Osteocyte (in vitro differentiated cells): ENCODE results near the gene FCRL1. TPM values are rescaled to one million over a fixed set of nuclear protein-coding genes. Genes with fewer than 3 reads are reported as not detected.

Experiments
- DNase-seq: peaks from one replicate; pipeline ENCODE4 v3.0.0; 2021; ENCODE audit warnings: mixed read lengths; ENCODE audit not compliant: unreplicated experiment; ENCODE audit errors: extremely low spot score
- H3K27ac Mint-ChIP-seq: one replicate; pipeline ENCODE4 v1.8.0; 2021; ENCODE audit warnings: mild to moderate bottlenecking, mixed read lengths; ENCODE audit not compliant: unreplicated experiment
- H3K27me3 Mint-ChIP-seq: one replicate; pipeline ENCODE4 v1.8.0; 2021; ENCODE audit warnings: mixed read lengths; ENCODE audit not compliant: unreplicated experiment
- H3K36me3 Mint-ChIP-seq: one replicate; pipeline ENCODE4 v1.8.0; 2021; ENCODE audit warnings: mixed read lengths; ENCODE audit not compliant: unreplicated experiment
- H3K4me1 Mint-ChIP-seq: one replicate; pipeline ENCODE4 v1.8.0; 2021; ENCODE audit warnings: mixed read lengths; ENCODE audit not compliant: unreplicated experiment
- H3K4me3 Mint-ChIP-seq: one replicate; pipeline ENCODE4 v1.8.0; 2021; ENCODE audit warnings: mild to moderate bottlenecking, moderate library complexity, mixed read lengths; ENCODE audit not compliant: unreplicated experiment
- H3K9me3 Mint-ChIP-seq: one replicate; pipeline ENCODE4 v1.8.0; 2021; ENCODE audit warnings: mixed read lengths; ENCODE audit not compliant: unreplicated experiment
- total RNA-seq: library from RNA; stranded (reverse); gene quantifications from 2 replicates; pipeline ENCODE4 v1.2.1, GENCODE V29; 2021
- TF ChIP-seq, protein P1 (sequence below): fragments of 200-600 bp; sonication (generic); IDR thresholded peaks from 2 replicates; pipeline ENCODE4 v1.5.0; 2021; ENCODE audit warnings: antibody characterized with exemption, mild to moderate bottlenecking, moderate library complexity

The FCRL1 gene
- total RNA-seq, 1 donor from 2014 or later, result not detected

GRCh38 chr1:157782931-157783330 lies 37.0 kb downstream of the FCRL1 start:
- TF ChIP-seq, protein P1, sequence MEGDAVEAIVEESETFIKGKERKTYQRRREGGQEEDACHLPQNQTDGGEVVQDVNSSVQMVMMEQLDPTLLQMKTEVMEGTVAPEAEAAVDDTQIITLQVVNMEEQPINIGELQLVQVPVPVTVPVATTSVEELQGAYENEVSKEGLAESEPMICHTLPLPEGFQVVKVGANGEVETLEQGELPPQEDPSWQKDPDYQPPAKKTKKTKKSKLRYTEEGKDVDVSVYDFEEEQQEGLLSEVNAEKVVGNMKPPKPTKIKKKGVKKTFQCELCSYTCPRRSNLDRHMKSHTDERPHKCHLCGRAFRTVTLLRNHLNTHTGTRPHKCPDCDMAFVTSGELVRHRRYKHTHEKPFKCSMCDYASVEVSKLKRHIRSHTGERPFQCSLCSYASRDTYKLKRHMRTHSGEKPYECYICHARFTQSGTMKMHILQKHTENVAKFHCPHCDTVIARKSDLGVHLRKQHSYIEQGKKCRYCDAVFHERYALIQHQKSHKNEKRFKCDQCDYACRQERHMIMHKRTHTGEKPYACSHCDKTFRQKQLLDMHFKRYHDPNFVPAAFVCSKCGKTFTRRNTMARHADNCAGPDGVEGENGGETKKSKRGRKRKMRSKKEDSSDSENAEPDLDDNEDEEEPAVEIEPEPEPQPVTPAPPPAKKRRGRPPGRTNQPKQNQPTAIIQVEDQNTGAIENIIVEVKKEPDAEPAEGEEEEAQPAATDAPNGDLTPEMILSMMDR, result no peak
- no peak overlapping the region for H3K4me3 Mint-ChIP-seq
- H3K9me3 Mint-ChIP-seq, result no peaks in the 10 kb centered on the region
- H3K4me1 Mint-ChIP-seq, result no peaks in the 10 kb centered on the region
- H3K27ac Mint-ChIP-seq, result no peak overlapping the region
- no peak for DNase-seq
- H3K36me3 Mint-ChIP-seq, result no peaks in the 10 kb centered on the region
- no peaks in the 10 kb centered on the region for H3K27me3 Mint-ChIP-seq

DNA sequence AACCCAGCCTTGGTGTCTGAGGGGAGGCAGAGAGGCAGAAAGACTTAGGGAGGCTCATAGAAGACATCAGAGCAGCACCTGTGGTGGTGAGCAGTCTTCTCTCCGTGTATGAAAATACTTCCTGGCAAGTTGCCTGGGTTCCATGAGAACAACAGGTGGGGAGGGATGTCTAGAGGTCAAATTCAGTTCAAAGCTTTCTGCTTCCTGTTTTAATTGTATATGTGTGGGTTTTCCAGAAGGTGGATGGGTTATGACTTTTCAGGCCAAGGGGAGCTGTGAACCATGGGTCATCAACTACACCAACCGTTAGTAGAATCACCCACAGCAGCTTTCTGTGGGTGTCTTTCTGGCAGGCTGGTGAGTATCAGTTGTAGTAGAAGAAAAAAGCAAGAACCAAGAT lies 38.9 kb downstream of the FCRL1 start:
- Mint-ChIP-seq H3K9me3 (no peaks in the 10 kb centered on the region), H3K36me3 (no peaks in the 10 kb centered on the region), H3K4me3 (no peak overlapping the region), H3K27me3 (no peaks in the 10 kb centered on the region), H3K27ac (no peak overlapping the region), H3K4me1 (no peaks in the 10 kb centered on the region)
- TF ChIP-seq, protein P1, result no peak
- DNase-seq, result no peak

DNA sequence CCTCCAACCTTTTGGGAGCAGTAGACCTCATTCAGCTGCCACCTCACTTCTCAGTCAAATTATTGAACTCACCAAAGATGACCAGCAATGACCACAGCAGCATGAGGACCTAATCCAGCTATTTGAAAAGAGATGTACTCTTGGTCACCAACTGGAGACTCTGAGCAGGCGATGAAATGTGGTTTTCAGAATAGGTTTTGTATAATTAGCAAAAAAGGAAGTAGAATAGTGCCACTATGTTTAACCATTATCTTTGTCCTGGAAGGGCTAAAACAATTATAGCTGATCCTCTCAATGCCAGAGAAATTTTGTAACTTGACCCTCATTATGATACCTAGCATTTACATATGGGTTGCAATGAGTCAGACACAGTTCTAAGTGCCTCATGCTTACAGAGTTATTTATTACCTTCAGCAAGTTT lies 42.9 kb downstream of the FCRL1 start, which contains the start of gene FCRL2:
Gene FCRL2 (minus strand): TSS at position 162 of the 421 bp plus-strand sequence. CDS start 59 bp downstream, at position 103.
- H3K4me3 Mint-ChIP-seq, result no peak within 1 kb of the TSS
- no peak for DNase-seq
- no peaks in the 10 kb centered on the region for H3K9me3 Mint-ChIP-seq
- no peaks in the 10 kb centered on the region for H3K36me3 Mint-ChIP-seq
- no peak within 1 kb of the TSS for H3K27ac Mint-ChIP-seq
- H3K27me3 Mint-ChIP-seq, result no peaks in the 10 kb centered on the region
- TF ChIP-seq, protein P1, result no peak
- no peaks in the 10 kb centered on the region for H3K4me1 Mint-ChIP-seq

- no peaks in the 10 kb centered on the region for H3K9me3 Mint-ChIP-seq
- no peak overlapping the region for H3K4me3 Mint-ChIP-seq
- no peak overlapping the region for H3K27ac Mint-ChIP-seq
- H3K36me3 Mint-ChIP-seq, result no peaks in the 10 kb centered on the region
- TF ChIP-seq, protein P1, result no peak
- H3K27me3 Mint-ChIP-seq, result no peaks in the 10 kb centered on the region
- H3K4me1 Mint-ChIP-seq, result no peaks in the 10 kb centered on the region
- no peak for DNase-seq
Observed at GRCh38 chr1:157775101-157775870, 44.6 kb downstream of the FCRL1 start.

DNA sequence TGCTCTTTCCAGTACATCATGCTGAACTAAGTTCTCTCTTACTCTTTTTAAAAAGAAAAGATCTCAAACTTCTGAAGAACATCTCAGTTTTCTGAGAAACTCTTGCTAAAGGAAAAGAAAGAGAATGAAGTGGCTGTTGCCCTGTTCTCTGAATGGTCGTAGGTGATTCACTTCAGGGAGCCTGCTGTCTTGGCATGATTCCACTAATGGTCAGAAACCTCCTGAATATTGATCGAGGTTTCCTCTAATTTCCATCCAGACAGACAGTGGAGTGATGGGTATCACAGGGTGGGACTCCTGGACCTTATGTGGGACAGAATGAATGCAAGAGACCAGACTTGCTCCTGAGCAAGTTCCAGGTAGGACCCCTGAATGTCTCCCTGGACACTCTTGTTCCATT lies 45.5 kb downstream of the FCRL1 start:
- Mint-ChIP-seq H3K4me1 (no peaks in the 10 kb centered on the region), H3K36me3 (no peaks in the 10 kb centered on the region), H3K27me3 (no peaks in the 10 kb centered on the region), H3K4me3 (no peak overlapping the region), H3K27ac (no peak overlapping the region), H3K9me3 (no peaks in the 10 kb centered on the region)
- TF ChIP-seq, protein P1, result no peak
- DNase-seq, result no peak
